T-helper 2 cell treated with Interferon-gamma antibody and Interleukin-4, amounts not matched to agents 5 μg/mL and 100 μg/mL, for 36 hours (primary cell): ENCODE data around the gene LSM8.
"Not testable (repeated sequence)": the region's sequence is repeated elsewhere in the genome, so short reads cannot be mapped to it uniquely, and the experiment has no call there.

Source experiments
- DNase-seq: peaks from one replicate; pipeline ENCODE4 v3.0.0; 2021; ENCODE audit warnings: low spot score
- H3K27ac Mint-ChIP-seq: one replicate; pipeline ENCODE4 v1.8.0; 2021; ENCODE audit warnings: mild to moderate bottlenecking, mixed read lengths
- H3K27me3 Mint-ChIP-seq: one replicate; pipeline ENCODE4 v1.8.0; 2021; ENCODE audit warnings: low read depth, mixed read lengths
- H3K36me3 Mint-ChIP-seq: one replicate; pipeline ENCODE4 v1.8.0; 2021; ENCODE audit warnings: low read depth, mixed read lengths
- H3K4me1 Mint-ChIP-seq: one replicate; pipeline ENCODE4 v1.8.0; 2021; ENCODE audit warnings: low read depth, mixed read lengths
- H3K4me3 Mint-ChIP-seq: one replicate; pipeline ENCODE4 v1.8.0; 2022; ENCODE audit warnings: mild to moderate bottlenecking, moderate library complexity, mixed read lengths
- H3K9me3 Mint-ChIP-seq: one replicate; pipeline ENCODE4 v1.8.0; 2021; ENCODE audit warnings: mixed read lengths

The LSM8 gene

GRCh38 chr7:118220583-118220982, 36.6 kb downstream of the LSM8 start:
- Mint-ChIP-seq H3K27me3 (peaks cover 15% of the 10 kb centered on the region), H3K4me1 (no peaks in the 10 kb centered on the region), H3K9me3 (no peaks in the 10 kb centered on the region), H3K4me3 (no peak overlapping the region), H3K36me3 (no peaks in the 10 kb centered on the region), H3K27ac (no peak overlapping the region)
- no peak for DNase-seq

GRCh38 chr7:118222591-118222990, 38.6 kb downstream of the LSM8 start:
- no peak for DNase-seq
- no peak overlapping the region for H3K27ac Mint-ChIP-seq
- peaks cover 12% of the 10 kb centered on the region for H3K27me3 Mint-ChIP-seq
- H3K4me3 Mint-ChIP-seq, result no peak overlapping the region
- no peaks in the 10 kb centered on the region for H3K36me3 Mint-ChIP-seq
- no peaks in the 10 kb centered on the region for H3K4me1 Mint-ChIP-seq
- no peaks in the 10 kb centered on the region for H3K9me3 Mint-ChIP-seq

- Mint-ChIP-seq H3K36me3 (no peaks in the 10 kb centered on the region), H3K9me3 (no peaks in the 10 kb centered on the region), H3K27me3 (peaks cover 4% of the 10 kb centered on the region), H3K27ac (no peak within 1 kb of the TSS), H3K4me1 (no peaks in the 10 kb centered on the region), H3K4me3 (no peak within 1 kb of the TSS)
- no peak for DNase-seq
These were observed 40.6 kb downstream of the LSM8 start, which contains the start of gene ANKRD7 for GRCh38 chr7:118224521-118224920. Gene ANKRD7 (plus strand): TSS chr7:118224704. CDS start chr7:118224831, 127 bp downstream.

- Mint-ChIP-seq H3K27ac (no peak overlapping the region), H3K36me3 (no peaks in the 10 kb centered on the region), H3K27me3 (peaks cover 3% of the 10 kb centered on the region), H3K4me3 (no peak overlapping the region), H3K4me1 (peaks cover 8% of the 10 kb centered on the region), H3K9me3 (no peaks in the 10 kb centered on the region)
- DNase-seq, result no peak
These were observed 48.9 kb downstream of the LSM8 start for GRCh38 chr7:118232837-118233236.

GRCh38 chr7:118233799-118234198, 49.8 kb downstream of the LSM8 start:
- DNase-seq, result no peak
- no peak overlapping the region for H3K27ac Mint-ChIP-seq
- H3K4me1 Mint-ChIP-seq, result peaks cover 8% of the 10 kb centered on the region
- H3K4me3 Mint-ChIP-seq, result no peak overlapping the region
- peaks cover 3% of the 10 kb centered on the region for H3K27me3 Mint-ChIP-seq
- no peaks in the 10 kb centered on the region for H3K36me3 Mint-ChIP-seq
- no peaks in the 10 kb centered on the region for H3K9me3 Mint-ChIP-seq

GRCh38 chr7:118239014-118239413, 55.0 kb downstream of the LSM8 start:
- H3K27ac Mint-ChIP-seq, result no peak overlapping the region
- H3K4me1 Mint-ChIP-seq, result no peaks in the 10 kb centered on the region
- no peak for DNase-seq
- no peaks in the 10 kb centered on the region for H3K36me3 Mint-ChIP-seq
- H3K4me3 Mint-ChIP-seq, result no peak overlapping the region
- H3K27me3 Mint-ChIP-seq, result peaks cover 6% of the 10 kb centered on the region
- no peaks in the 10 kb centered on the region for H3K9me3 Mint-ChIP-seq

- H3K36me3 Mint-ChIP-seq, H3K4me1 Mint-ChIP-seq, DNase-seq, H3K4me3 Mint-ChIP-seq, H3K9me3 Mint-ChIP-seq, H3K27me3 Mint-ChIP-seq, H3K27ac Mint-ChIP-seq: not testable (repeated sequence)
These were observed 56.4 kb downstream of the LSM8 start for GRCh38 chr7:118240320-118240719.
